Stimulated activated CD8-positive, alpha-beta memory T cell treated with anti-CD3 and anti-CD28 coated beads, Interleukin-12 subunit alpha, Interleukin-12 subunit beta, amount 100 ng/mL, for 24 hours (primary cell): ENCODE data around the gene OR2W3.
A peak's percentile ranks its signal among the peaks of the same experiment; 100 is the strongest.

Source experiments
- DNase-seq: peaks from one replicate; pipeline ENCODE4 v3.0.0-alpha.2; 2020; ENCODE audit errors: extremely low read depth

The OR2W3 gene

GRCh38 chr1:247919952-247920351 is 24.6 kb downstream of the OR2W3 start, which contains the start of gene OR2T8:
Gene OR2T8 (plus strand): TSS chr1:247920252. CDS start chr1:247921018, 766 bp downstream.
- no peak for DNase-seq

- no peak for DNase-seq
These were observed 28.6 kb downstream of the OR2W3 start for GRCh38 chr1:247923941-247924340.

GRCh38 chr1:247924868-247925267 is 29.5 kb downstream of the OR2W3 start, which contains the start of gene OR2AJ1:
Gene OR2AJ1 (plus strand): TSS chr1:247924889. CDS start chr1:247933769, 8,880 bp downstream.
- no peak for DNase-seq

GRCh38 chr1:247933989-247934388 is 38.6 kb downstream of the OR2W3 start:
- DNase-seq = no peak

- DNase-seq = no peak
These were observed 40.4 kb downstream of the OR2W3 start for GRCh38 chr1:247935781-247936180.

GRCh38 chr1:247936415-247936814 is 41.0 kb downstream of the OR2W3 start:
- DNase-seq = no peak

GRCh38 chr1:247936965-247937734 is 41.8 kb downstream of the OR2W3 start:
- DNase-seq = peak; percentile 80

- DNase-seq = no peak
These were observed 47.2 kb downstream of the OR2W3 start for GRCh38 chr1:247942624-247943023.
